ENCODE data around the gene MXRA8. TPM values are rescaled to one million over a fixed set of nuclear protein-coding genes. Genes with fewer than 3 reads are reported as not detected.

The MXRA8 gene
- total and polyA plus RNA-seq, 9 of the 15 experiments (the other 6 are each of a cell fraction or from before 2014, with no cell fraction given), result 0.66 to 11.3 (median 6.3) TPM

- Histone ChIP-seq H3K4me3 (no peak overlapping the region), H3K4me1 (replicated peaks in 1 of 2; ENCODE audit: control insufficient read depth in 2 of 2, insufficient read depth in 2 of 2, low read length in 2 of 2) (peaks cover 9 to 88% of the 10 kb centered on the region in 2 experiments; a peak in 3 of 5 replicates), H2AFZ (ENCODE audit: low read depth, low read length) (no peak overlapping the region), H4K20me1 (replicated peaks; ENCODE audit: control insufficient read depth, insufficient read depth, low read length) (peaks cover 44% of the 10 kb centered on the region; the same call in 1 of the 2 replicates), H3K9me3 (replicated peaks; ENCODE audit: control insufficient read depth, insufficient read depth, low read depth, low read length) (peaks cover 2% of the 10 kb centered on the region; the same call in 1 of the 2 replicates), H3K36me3 (ENCODE audit: control insufficient read depth, insufficient read depth, low read length) (peaks cover 79% of the 10 kb centered on the region; the same call in 2 of the 3 replicates), H3K79me2 (ENCODE audit: control insufficient read depth, insufficient read depth, low read length) (peaks cover 46% of the 10 kb centered on the region), H3K27ac (ENCODE audit: extremely low read depth, low read depth, low read length) (no peak overlapping the region), H3K27me3 (ENCODE audit: control insufficient read depth in 2 of 2, insufficient read depth in 2 of 2, low read length in 2 of 2) (no peaks in the 10 kb centered on the region), H3K4me2 (ENCODE audit: insufficient read depth, low read length) (no peak overlapping the region), H3K9ac (ENCODE audit: insufficient read depth in 1 of 2, low read depth in 2 of 2, low read length in 2 of 2) (no peak overlapping the region), H3K9me1 (ENCODE audit: control insufficient read depth, insufficient read depth, low read length) (peaks cover 11% of the 10 kb centered on the region)
- ChIA-PET CTCF (ENCODE audit: low intra/inter-chr PET ratio) (no interaction called here), POLR2A (interaction anchor here (1.0 kb wide), 1 partner anchor 10 kb away, joined by 4 read pairs; no protein-coding TSS in a partner anchor)
- no peak for TF ChIP-seq POLR3A (IDR thresholded peaks at IDR 0.05; ENCODE audit: borderline replicate concordance, extremely low read depth, insufficient read depth, insufficient read length)
- no peak for TF ChIP-seq TBP (optimal IDR thresholded peaks at IDR 0.05; ENCODE audit: low read depth, low read length)
- no peak for TF ChIP-seq ARHGAP35 (IDR thresholded peaks at IDR 0.05; ENCODE audit: partially characterized antibody)
- peak; percentile 42; the same call in 1 of the 2 replicates for TF ChIP-seq POLR2G (IDR thresholded peaks at IDR 0.05; ENCODE audit: low read depth, low read length)
- no peak for TF ChIP-seq ZNF778 (CRISPR knock-in tag; IDR thresholded peaks at IDR 0.05)
- no peak for TF ChIP-seq SNAPC5 (CRISPR knock-in tag; IDR thresholded peaks at IDR 0.05)
- no peak for TF ChIP-seq SREBF1 (IDR thresholded peaks at IDR 0.05; ENCODE audit: borderline replicate concordance, low read depth, low read length)
- TF ChIP-seq RBFOX2 (IDR thresholded peaks at IDR 0.05; ENCODE audit: low read depth, low read length), result peak; percentile 50
- TF ChIP-seq, protein P1, sequence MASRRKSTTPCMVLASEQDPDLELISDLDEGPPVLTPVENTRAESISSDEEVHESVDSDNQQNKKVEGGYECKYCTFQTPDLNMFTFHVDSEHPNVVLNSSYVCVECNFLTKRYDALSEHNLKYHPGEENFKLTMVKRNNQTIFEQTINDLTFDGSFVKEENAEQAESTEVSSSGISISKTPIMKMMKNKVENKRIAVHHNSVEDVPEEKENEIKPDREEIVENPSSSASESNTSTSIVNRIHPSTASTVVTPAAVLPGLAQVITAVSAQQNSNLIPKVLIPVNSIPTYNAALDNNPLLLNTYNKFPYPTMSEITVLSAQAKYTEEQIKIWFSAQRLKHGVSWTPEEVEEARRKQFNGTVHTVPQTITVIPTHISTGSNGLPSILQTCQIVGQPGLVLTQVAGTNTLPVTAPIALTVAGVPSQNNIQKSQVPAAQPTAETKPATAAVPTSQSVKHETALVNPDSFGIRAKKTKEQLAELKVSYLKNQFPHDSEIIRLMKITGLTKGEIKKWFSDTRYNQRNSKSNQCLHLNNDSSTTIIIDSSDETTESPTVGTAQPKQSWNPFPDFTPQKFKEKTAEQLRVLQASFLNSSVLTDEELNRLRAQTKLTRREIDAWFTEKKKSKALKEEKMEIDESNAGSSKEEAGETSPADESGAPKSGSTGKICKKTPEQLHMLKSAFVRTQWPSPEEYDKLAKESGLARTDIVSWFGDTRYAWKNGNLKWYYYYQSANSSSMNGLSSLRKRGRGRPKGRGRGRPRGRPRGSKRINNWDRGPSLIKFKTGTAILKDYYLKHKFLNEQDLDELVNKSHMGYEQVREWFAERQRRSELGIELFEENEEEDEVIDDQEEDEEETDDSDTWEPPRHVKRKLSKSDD (conservative IDR thresholded peaks at IDR 0.05; ENCODE audit: low read length), result no peak
- no peak for TF ChIP-seq KDM1A (IDR thresholded peaks at IDR 0.05)
- TF ChIP-seq RBM22 (IDR thresholded peaks at IDR 0.05; ENCODE audit: low read depth, low read length, poor library complexity, severe bottlenecking), result no peak
- no peak for TF ChIP-seq NFIX (CRISPR knock-in tag; IDR thresholded peaks at IDR 0.05; ENCODE audit: low read depth)
- no peak for TF ChIP-seq NR2F6 (CRISPR knock-in tag; IDR thresholded peaks at IDR 0.05)
- TF ChIP-seq NCOR1 (IDR thresholded peaks at IDR 0.05), result no peak
- TF ChIP-seq ZNF239 (CRISPR knock-in tag; IDR thresholded peaks at IDR 0.05), result no peak
- no peak for TF ChIP-seq SMARCB1 (IDR thresholded peaks at IDR 0.05; ENCODE audit: insufficient read length, low read depth)
- BruUV-seq (replicated peaks), result no TSS peak
- in situ Hi-C loops (cut with MboI), result no loop called here
- ATAC-seq, result no peak
- 100% methylated on average over 22 of the region's 28 CpGs for WGBS (ENCODE audit: insufficient coverage, low coverage, missing lambda C conversion rate)
- FAIRE-seq, result no peak
- intact Hi-C loops (cut with micrococcal nuclease), result no loop called here
- DNase-seq (ENCODE audit: extremely low read depth in 1 of 4, low spot score in 3 of 4), result no peak
Measured at GRCh38 chr1:1342061-1342562, 16.2 kb downstream of the MXRA8 start.
